OCI-LY1 (cell line): ENCODE results near the gene FIZ1.

Source experiments
- EZH2 ChIP-seq: fragments of 200-600 bp; sonication (generic), shearing (Covaris generic); IDR thresholded peaks from 2 replicates; pipeline ENCODE4 v1.8.0; 2017; ENCODE audit warnings: borderline replicate concordance, mixed run types, mild to moderate bottlenecking, antibody characterized with exemption, low read length, moderate library complexity, mixed read lengths
- TF ChIP-seq, protein P1 (sequence below): fragments of 200-600 bp; sonication (generic), shearing (Covaris generic); IDR thresholded peaks from 2 replicates; pipeline ENCODE4 v1.5.1; 2017; ENCODE audit warnings: mild to moderate bottlenecking, antibody characterized with exemption, low read length, moderate library complexity, mixed read lengths

DNA sequence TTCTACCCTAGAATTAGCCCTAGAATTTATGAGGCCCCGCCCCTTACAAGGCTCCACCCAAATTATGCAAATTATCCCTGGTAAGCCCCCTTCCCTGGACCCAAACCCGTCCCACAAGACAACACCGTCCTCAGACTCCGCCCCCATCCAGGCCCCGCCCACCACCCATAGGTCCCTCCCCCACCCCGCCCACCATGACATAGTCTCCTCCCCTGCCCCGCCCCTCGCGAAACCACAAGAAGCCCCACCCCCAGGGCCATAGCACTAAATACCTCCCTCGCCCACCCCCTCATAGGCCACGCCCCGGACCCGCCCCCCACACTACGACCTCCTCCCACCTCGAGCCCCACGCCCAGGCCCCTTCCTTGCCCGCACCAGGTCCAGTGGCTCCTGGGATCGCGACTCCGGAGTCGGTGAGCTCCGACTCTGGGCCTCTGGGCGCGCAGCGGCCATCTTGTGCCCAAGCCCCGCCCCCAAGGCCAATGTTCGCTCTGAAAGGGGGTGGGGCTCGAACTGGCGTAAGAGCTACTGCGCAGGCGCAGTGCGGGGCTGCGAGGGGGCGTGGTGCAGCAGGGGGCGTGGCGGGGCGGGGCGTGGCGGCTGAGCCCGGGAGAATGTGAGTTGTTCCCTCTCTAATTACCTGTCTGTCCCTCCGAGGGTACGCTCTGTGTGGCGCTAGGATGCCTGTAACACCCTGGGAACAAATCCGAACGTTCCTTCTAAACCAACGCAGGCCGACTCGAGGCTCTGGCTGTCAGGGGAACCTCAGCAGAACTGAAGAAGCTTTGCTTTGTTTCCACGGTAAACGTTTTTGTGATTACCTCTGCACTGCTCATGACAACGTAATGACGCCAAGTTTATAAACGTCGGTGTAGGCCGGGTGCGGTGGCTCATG is 25.0 kb upstream of the FIZ1 start, which contains the start of gene ZNF784:
- TF ChIP-seq, protein P1, sequence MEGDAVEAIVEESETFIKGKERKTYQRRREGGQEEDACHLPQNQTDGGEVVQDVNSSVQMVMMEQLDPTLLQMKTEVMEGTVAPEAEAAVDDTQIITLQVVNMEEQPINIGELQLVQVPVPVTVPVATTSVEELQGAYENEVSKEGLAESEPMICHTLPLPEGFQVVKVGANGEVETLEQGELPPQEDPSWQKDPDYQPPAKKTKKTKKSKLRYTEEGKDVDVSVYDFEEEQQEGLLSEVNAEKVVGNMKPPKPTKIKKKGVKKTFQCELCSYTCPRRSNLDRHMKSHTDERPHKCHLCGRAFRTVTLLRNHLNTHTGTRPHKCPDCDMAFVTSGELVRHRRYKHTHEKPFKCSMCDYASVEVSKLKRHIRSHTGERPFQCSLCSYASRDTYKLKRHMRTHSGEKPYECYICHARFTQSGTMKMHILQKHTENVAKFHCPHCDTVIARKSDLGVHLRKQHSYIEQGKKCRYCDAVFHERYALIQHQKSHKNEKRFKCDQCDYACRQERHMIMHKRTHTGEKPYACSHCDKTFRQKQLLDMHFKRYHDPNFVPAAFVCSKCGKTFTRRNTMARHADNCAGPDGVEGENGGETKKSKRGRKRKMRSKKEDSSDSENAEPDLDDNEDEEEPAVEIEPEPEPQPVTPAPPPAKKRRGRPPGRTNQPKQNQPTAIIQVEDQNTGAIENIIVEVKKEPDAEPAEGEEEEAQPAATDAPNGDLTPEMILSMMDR, result no peak
- TF ChIP-seq EZH2, result no peak
